SU-DHL-6 (cell line): ENCODE measurements around the gene DRC7.

Source experiments
- H2AFZ ChIP-seq: fragments of 200-600 bp; sonication (generic); 2 replicates; pipeline ENCODE4 v1.6.1; 2014; ENCODE audit warnings: low read depth, mild to moderate bottlenecking, moderate library complexity, mixed read lengths, antibody characterized with exemption, low read length; ENCODE audit not compliant: severe bottlenecking
- H3F3A ChIP-seq: fragments of 200-600 bp; shearing (Covaris generic); 2 replicates; pipeline ENCODE4 v1.6.0; 2016; ENCODE audit warnings: antibody characterized with exemption, mild to moderate bottlenecking; ENCODE audit not compliant: insufficient read depth
- H3K27ac ChIP-seq: fragments of 200-600 bp; sonication (generic); 2 replicates; pipeline ENCODE4 v1.5.1; 2016; ENCODE audit warnings: low read depth, mild to moderate bottlenecking, low read length, moderate library complexity, mixed read lengths
- H3K27me3 ChIP-seq: fragments of 200-600 bp; sonication (generic), shearing (Covaris generic); 2 replicates; pipeline ENCODE4 v1.6.0; 2014; ENCODE audit warnings: mild to moderate bottlenecking, low read length
- H3K36me3 ChIP-seq: fragments of 200-600 bp; sonication (generic); 2 replicates; pipeline ENCODE4 v1.6.1; 2014; ENCODE audit warnings: mild to moderate bottlenecking, low read length, mixed read lengths
- H3K4me2 ChIP-seq: fragments of 300-600, 200-600 bp; shearing (Covaris generic), sonication (generic); 2 replicates; pipeline ENCODE4 v1.6.0; 2014; ENCODE audit warnings: low read length, low read depth, mild to moderate bottlenecking; ENCODE audit not compliant: poor library complexity, severe bottlenecking
- H3K4me3 ChIP-seq: fragments of 200-600 bp; sonication (generic); 2 replicates; pipeline ENCODE4 v1.5.1; 2014; ENCODE audit warnings: antibody characterized with exemption, low read length, mild to moderate bottlenecking, mixed read lengths; ENCODE audit not compliant: insufficient read depth, poor library complexity, severe bottlenecking
- H3K79me2 ChIP-seq: fragments of 200-600 bp; sonication (generic); 2 replicates; pipeline ENCODE4 v1.6.1; 2014; ENCODE audit warnings: mild to moderate bottlenecking, low read length, moderate library complexity; ENCODE audit not compliant: insufficient read depth
- H3K9ac ChIP-seq: fragments of 200-600 bp; sonication (generic); 2 replicates; pipeline ENCODE4 v1.7.0; 2014; ENCODE audit warnings: mild to moderate bottlenecking, low read length
- H3K9me2 ChIP-seq: fragments of 200-600 bp; sonication (generic); replicated peaks from 2 replicates; pipeline ENCODE4 v1.6.1; 2014; ENCODE audit warnings: low read length; ENCODE audit not compliant: insufficient read depth
- H3K9me3 ChIP-seq: fragments of 200-600 bp; sonication (generic); 2 replicates; pipeline ENCODE4 v1.6.1; 2014; ENCODE audit warnings: low read length, mixed read lengths; ENCODE audit not compliant: insufficient read depth
- H4K20me1 ChIP-seq: fragments of 200-600 bp; sonication (generic); 2 replicates; pipeline ENCODE4 v1.6.1; 2014; ENCODE audit warnings: low read depth, mild to moderate bottlenecking, antibody characterized with exemption, low read length, moderate library complexity, mixed read lengths
- CTCF ChIP-seq: fragments of 200-600 bp; sonication (generic); IDR thresholded peaks from one replicate; pipeline ENCODE4 v1.5.1; 2017; ENCODE audit warnings: antibody characterized with exemption, mild to moderate bottlenecking, low read length, moderate library complexity; ENCODE audit not compliant: insufficient read depth, poor library complexity, severe bottlenecking
- EZH2phosphoT487 ChIP-seq: fragments of 200-600 bp; sonication (generic), shearing (Covaris generic); conservative IDR thresholded peaks from 2 replicates; pipeline ENCODE4 v1.6.1; 2018; ENCODE audit warnings: mild to moderate bottlenecking, antibody characterized with exemption, low read length, moderate library complexity, mixed read lengths

DRC7 gene

DNA sequence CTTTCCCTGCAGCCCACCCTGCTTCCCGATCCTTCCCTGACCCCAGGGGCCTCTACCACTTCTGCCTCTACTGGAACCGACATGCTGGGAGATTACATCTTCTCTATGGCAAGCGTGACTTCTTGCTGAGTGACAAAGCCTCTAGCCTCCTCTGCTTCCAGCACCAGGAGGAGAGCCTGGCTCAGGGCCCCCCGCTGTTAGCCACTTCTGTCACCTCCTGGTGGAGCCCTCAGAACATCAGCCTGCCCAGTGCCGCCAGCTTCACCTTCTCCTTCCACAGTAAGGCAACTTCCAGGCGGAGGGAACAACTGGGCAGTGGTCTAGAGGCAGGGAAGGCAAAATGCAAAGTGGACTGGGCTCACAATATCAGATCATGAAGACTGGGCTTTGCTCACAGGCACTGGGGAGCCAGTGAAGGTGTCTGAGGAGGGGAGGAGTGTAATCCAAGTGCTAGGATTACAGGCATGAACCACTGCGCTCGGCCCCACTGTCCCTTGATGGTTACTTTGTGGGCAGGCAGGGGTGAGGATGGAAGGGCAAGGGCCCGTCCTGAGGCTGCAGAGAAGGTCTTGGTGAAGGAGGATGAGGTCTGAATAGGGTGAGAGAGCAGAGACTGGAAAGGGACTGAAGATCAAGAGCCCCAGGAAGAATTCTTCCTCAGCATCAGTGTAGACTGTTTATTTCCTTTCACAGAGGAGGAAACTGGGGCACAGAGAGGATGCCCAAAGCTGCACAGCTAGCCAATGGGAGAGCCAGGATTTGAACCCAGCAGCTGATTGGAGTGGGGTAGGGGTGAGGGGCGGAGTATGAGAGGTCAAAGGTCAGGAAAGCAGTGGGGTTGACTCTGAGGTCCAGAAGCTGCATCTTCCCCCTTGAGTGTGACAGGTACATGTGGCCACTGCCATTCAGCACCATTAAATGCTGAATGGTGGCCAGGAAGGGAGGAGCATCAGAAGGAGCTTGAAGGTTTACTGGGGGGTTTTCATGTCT is 43.0 kb upstream of the DRC7 start:
- Histone ChIP-seq H4K20me1 (no peaks in the 10 kb centered on the region), H3K9me2 (no peaks in the 10 kb centered on the region), H3K27ac (no peak overlapping the region), H3K4me3 (no peak overlapping the region), H3K4me2 (no peak overlapping the region), H3F3A (no peaks in the 10 kb centered on the region), H3K9ac (no peak overlapping the region), H3K36me3 (no peaks in the 10 kb centered on the region), H3K9me3 (no peaks in the 10 kb centered on the region), H2AFZ (no peak overlapping the region), H3K79me2 (no peaks in the 10 kb centered on the region), H3K27me3 (no peaks in the 10 kb centered on the region)
- TF ChIP-seq CTCF (no peak), EZH2phosphoT487 (no peak)

GRCh38 chr16:57652695-57653471 is 41.7 kb upstream of the DRC7 start:
- Histone ChIP-seq H4K20me1 (no peaks in the 10 kb centered on the region), H3K27ac (no peak overlapping the region), H3K4me2 (no peak overlapping the region), H3K9ac (no peak overlapping the region), H3K9me3 (no peaks in the 10 kb centered on the region), H3K27me3 (no peaks in the 10 kb centered on the region), H3F3A (no peaks in the 10 kb centered on the region), H3K9me2 (no peaks in the 10 kb centered on the region), H3K36me3 (no peaks in the 10 kb centered on the region), H3K4me3 (no peak overlapping the region), H3K79me2 (no peaks in the 10 kb centered on the region), H2AFZ (no peak overlapping the region)
- no peak for TF ChIP-seq EZH2phosphoT487
- TF ChIP-seq CTCF, result no peak

- Histone ChIP-seq H3K4me2 (no peak overlapping the region), H3K79me2 (no peaks in the 10 kb centered on the region), H3K9me2 (no peaks in the 10 kb centered on the region), H3F3A (no peaks in the 10 kb centered on the region), H3K4me3 (no peak overlapping the region), H3K27me3 (no peaks in the 10 kb centered on the region), H3K9me3 (no peaks in the 10 kb centered on the region), H4K20me1 (no peaks in the 10 kb centered on the region), H3K9ac (no peak overlapping the region), H2AFZ (no peak overlapping the region), H3K27ac (no peak overlapping the region), H3K36me3 (no peaks in the 10 kb centered on the region)
- TF ChIP-seq EZH2phosphoT487 (no peak), CTCF (no peak)
These were observed 40.7 kb upstream of the DRC7 start for GRCh38 chr16:57653936-57654335.
